Measurements from ENCODE around the gene CFAP61. TPM values are rescaled to one million over a fixed set of nuclear protein-coding genes. Genes with fewer than 3 reads are reported as not detected.

Gene CFAP61
- polyA plus RNA-seq, 1 of the 3 experiments (the other 2 are of a cell fraction) = 0.26 TPM

DNA sequence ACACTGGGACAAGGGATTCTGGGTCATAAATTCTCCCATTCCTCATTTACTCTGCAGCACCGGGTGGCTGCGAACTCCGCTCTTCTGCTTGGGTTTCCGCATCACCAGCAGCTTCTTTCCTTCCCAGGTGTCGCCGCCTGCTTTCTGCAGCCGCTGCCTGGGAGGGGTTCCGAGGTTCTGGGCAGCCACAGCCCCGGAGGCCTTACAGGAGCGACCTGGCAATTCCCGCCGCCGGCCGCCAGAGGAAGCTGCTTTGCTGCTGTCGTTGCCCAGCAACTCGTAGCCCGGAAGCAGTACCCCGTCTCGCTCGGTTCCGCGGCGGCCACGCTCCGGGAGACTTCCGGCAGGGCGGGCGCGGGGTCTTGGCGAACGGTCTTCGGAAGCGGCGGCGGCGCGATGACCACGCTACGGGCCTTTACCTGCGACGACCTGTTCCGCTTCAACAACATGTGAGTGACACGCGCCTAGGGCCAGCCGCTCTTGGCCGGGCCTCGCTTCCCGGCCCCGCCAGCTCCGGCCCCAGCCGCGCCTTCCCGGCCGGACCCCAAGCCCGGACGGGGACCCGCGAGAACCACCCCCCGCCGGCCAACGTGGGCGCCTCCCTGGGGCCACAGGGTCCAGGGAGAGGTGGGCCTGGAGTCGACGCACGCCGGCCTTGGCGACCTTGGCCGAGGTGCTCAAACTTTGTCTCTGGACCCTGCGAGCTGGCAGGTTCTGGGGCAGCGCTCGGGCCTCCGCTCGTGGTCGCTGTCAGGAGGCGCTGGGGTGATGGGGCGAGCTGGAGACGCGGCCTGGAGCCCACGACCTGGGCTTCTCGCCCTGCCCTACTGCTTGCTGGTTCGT, 35.1 kb upstream of the CFAP61 start, which contains the start of gene NAA20 (continued):
- TF ChIP-seq EP300 (IDR thresholded peaks at IDR 0.05; ENCODE audit: borderline replicate concordance in 1 of 2, low read depth in 1 of 2, low read length in 1 of 2) = peak in 1 of 2 experiments; percentile 46; a peak in 1 of 4 replicates
- TF ChIP-seq, protein P1, sequence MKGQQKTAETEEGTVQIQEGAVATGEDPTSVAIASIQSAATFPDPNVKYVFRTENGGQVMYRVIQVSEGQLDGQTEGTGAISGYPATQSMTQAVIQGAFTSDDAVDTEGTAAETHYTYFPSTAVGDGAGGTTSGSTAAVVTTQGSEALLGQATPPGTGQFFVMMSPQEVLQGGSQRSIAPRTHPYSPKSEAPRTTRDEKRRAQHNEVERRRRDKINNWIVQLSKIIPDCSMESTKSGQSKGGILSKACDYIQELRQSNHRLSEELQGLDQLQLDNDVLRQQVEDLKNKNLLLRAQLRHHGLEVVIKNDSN (IDR thresholded peaks at IDR 0.05; ENCODE audit: borderline replicate concordance, low read depth) = no peak; the same call in 1 of the 2 replicates
- TF ChIP-seq, protein P2, sequence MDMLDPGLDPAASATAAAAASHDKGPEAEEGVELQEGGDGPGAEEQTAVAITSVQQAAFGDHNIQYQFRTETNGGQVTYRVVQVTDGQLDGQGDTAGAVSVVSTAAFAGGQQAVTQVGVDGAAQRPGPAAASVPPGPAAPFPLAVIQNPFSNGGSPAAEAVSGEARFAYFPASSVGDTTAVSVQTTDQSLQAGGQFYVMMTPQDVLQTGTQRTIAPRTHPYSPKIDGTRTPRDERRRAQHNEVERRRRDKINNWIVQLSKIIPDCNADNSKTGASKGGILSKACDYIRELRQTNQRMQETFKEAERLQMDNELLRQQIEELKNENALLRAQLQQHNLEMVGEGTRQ (IDR thresholded peaks at IDR 0.05; ENCODE audit: borderline replicate concordance, low read depth, low read length) = no peak
- peak; percentile 98 for TF ChIP-seq GABPA (IDR thresholded peaks at IDR 0.05; ENCODE audit: low read depth)
- peak; percentile 98 for TF ChIP-seq SIN3A (IDR thresholded peaks at IDR 0.05; ENCODE audit: borderline replicate concordance, low read depth, low read length)
- TF ChIP-seq, protein P3, sequence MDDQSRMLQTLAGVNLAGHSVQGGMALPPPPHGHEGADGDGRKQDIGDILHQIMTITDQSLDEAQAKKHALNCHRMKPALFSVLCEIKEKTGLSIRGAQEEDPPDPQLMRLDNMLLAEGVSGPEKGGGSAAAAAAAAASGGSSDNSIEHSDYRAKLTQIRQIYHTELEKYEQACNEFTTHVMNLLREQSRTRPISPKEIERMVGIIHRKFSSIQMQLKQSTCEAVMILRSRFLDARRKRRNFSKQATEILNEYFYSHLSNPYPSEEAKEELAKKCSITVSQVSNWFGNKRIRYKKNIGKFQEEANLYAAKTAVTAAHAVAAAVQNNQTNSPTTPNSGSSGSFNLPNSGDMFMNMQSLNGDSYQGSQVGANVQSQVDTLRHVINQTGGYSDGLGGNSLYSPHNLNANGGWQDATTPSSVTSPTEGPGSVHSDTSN (IDR thresholded peaks at IDR 0.05) = no peak
- no peak for TF ChIP-seq TEAD4 (IDR thresholded peaks at IDR 0.05; ENCODE audit: borderline replicate concordance, insufficient read depth)
- TF ChIP-seq, protein P4, sequence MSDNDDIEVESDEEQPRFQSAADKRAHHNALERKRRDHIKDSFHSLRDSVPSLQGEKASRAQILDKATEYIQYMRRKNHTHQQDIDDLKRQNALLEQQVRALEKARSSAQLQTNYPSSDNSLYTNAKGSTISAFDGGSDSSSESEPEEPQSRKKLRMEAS (IDR thresholded peaks at IDR 0.05; ENCODE audit: low read depth) = peak; percentile 91

DNA sequence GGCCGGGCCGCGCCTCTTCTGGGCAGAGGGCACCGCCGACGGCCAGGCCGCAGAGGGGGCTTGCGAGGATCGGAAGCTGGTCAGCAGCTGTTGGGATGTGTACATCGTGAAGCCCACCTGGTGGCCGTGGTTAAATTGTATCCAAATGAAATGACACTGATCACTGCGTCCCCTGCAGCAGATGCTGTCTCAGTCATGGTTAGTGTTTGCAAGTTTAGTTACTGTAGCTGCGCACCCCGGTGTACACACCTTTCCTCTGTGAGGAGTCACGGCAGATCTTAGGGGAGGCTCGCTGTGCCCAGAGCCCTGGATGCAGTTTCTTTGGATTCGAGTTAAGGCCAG, 34.5 kb upstream of the CFAP61 start:
- no peaks in the 10 kb centered on the region for H3K9me2 ChIP-seq
- peaks cover 3 to 12% of the 10 kb centered on the region in 2 experiments for H3K36me3 ChIP-seq (replicated peaks in 1 of 2; ENCODE audit: control insufficient read depth in 1 of 2, insufficient read depth in 2 of 2, low read length in 1 of 2)
- CTCF ChIA-PET = interaction anchor here (0.7 to 2.1 kb wide), 9 partner anchors 21 to 235 kb away, joined by 3 to 9 read pairs (median 4); partner anchors contain the start of genes CFAP61 and CRNKL1
- H3K4me3 ChIP-seq (ENCODE audit: low read depth in 2 of 2, low read length in 1 of 2) = peak overlapping the region; percentile 85 to 93
- DNase-seq = no peak
- POLR2A ChIA-PET = interaction anchor here (1.1 to 1.8 kb wide), 2 partner anchors 34 to 1510 kb away, joined by 3 to 11 read pairs; partner anchors contain the start of genes CFAP61, CRNKL1 and SEC23B
- no peaks in the 10 kb centered on the region for H3K27me3 ChIP-seq (ENCODE audit: insufficient read depth)
- H3K79me2 ChIP-seq (ENCODE audit: insufficient read depth) = peaks cover 56% of the 10 kb centered on the region
- no peaks in the 10 kb centered on the region for H3K9me3 ChIP-seq
- H2AFZ ChIP-seq (ENCODE audit: low read depth) = peak overlapping the region; percentile 83; the same call in 1 of the 2 replicates
- TF ChIP-seq JUND (IDR thresholded peaks at IDR 0.05) (no peak), RAD21 (IDR thresholded peaks at IDR 0.05; ENCODE audit: low read length) (no peak)
- TF ChIP-seq, protein P5, sequence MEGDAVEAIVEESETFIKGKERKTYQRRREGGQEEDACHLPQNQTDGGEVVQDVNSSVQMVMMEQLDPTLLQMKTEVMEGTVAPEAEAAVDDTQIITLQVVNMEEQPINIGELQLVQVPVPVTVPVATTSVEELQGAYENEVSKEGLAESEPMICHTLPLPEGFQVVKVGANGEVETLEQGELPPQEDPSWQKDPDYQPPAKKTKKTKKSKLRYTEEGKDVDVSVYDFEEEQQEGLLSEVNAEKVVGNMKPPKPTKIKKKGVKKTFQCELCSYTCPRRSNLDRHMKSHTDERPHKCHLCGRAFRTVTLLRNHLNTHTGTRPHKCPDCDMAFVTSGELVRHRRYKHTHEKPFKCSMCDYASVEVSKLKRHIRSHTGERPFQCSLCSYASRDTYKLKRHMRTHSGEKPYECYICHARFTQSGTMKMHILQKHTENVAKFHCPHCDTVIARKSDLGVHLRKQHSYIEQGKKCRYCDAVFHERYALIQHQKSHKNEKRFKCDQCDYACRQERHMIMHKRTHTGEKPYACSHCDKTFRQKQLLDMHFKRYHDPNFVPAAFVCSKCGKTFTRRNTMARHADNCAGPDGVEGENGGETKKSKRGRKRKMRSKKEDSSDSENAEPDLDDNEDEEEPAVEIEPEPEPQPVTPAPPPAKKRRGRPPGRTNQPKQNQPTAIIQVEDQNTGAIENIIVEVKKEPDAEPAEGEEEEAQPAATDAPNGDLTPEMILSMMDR (IDR thresholded peaks at IDR 0.05) = 0 out of 2 replicates have a peak, but pooled peaks have one; percentile 6
- peak overlapping the region; percentile 60 to 63; a peak in 2 of 4 replicates for H3K27ac ChIP-seq (ENCODE audit: low read depth in 2 of 2, low read length in 1 of 2)
- H3K4me2 ChIP-seq = peak overlapping the region; percentile 97
- peaks cover 6% of the 10 kb centered on the region for H3F3A ChIP-seq (replicated peaks; ENCODE audit: insufficient read depth)
- H3K9ac ChIP-seq = peak overlapping the region; percentile 90
- 0% methylated on average over 14 of the region's 17 CpGs for WGBS (ENCODE audit: low lambda C conversion rate)
- H3K4me1 ChIP-seq (ENCODE audit: control insufficient read depth in 1 of 2, insufficient read depth in 2 of 2, low read depth in 1 of 2, low read length in 1 of 2) = peaks cover 6 to 17% of the 10 kb centered on the region in 2 experiments; a peak in 3 of 4 replicates
- H4K20me1 ChIP-seq (ENCODE audit: insufficient read depth) = peaks cover 25% of the 10 kb centered on the region
